ENCODE data around the gene YWHAG.

DNA sequence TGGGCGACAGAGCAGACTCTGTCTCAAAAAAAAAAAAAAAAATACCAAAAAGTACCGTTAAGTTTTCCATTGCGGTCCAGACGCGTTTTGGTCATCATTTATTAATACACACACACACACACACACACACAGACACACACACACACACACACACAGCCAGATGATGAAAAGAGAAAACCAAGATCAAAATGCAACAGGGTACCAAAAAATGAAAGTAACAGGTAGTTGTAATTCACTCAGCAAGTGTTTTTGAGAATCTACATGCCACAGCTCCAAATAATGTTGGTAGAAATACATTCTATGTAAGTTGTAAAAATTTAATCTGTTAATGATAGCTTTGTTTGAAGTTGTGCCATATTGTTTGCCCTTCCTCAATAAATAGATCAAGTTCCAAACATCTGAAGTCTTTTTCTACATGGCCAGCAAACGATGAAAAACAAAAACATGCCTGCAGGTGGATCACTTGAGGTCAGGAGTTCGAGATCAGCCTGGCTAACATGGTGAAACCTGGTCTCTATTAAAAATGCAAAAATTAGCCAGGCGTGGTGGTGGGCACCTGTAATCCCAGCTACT lies 9.4 kb downstream of the YWHAG start:
- TF ChIP-seq EP300 (IDR thresholded peaks at IDR 0.05) (no peak), CTCF (IDR thresholded peaks at IDR 0.05) (no peak), POLR2A (IDR thresholded peaks at IDR 0.05) (no peak)
